Body of pancreas (tissue), 4 donors: ENCODE measurements around the gene TNFRSF9. TPM values are rescaled to one million over a fixed set of nuclear protein-coding genes. Genes with fewer than 3 reads are reported as not detected.

Source experiments
- ATAC-seq: fragments of 150-250 bp; one replicate; pipeline ENCODE4 v1.9.1; 2016
- DNase-seq, 4 donors: peaks; one replicate each; pipeline ENCODE4 v3.0.0-alpha.2; 2019
- H3K27ac ChIP-seq, 4 donors: fragments of 200-600 bp; sonication (generic); 1 replicate in 3 of 4; 2 replicates in 1 of 4; pipeline versions ENCODE4 v1.5.1 to v1.6.1; 2016 to 2019; ENCODE audit warnings: mild to moderate bottlenecking in 1 of 4, mixed read lengths in 1 of 4, moderate library complexity in 1 of 4
- H3K27me3 ChIP-seq, 2 donors: fragments of 200-600 bp; sonication (generic); one replicate each; pipeline ENCODE4 v1.6.0; 2016; ENCODE audit warnings: mild to moderate bottlenecking in 1 of 2
- H3K36me3 ChIP-seq, 2 donors: fragments of 200-600 bp; sonication (generic); replicated peaks in 1 of 2; 2 replicates each; pipeline ENCODE4 v1.5.1; 2016; ENCODE audit warnings: low read depth in 2 of 2; ENCODE audit not compliant: insufficient read depth in 1 of 2
- H3K4me1 ChIP-seq: fragments of 200-600 bp; sonication (generic); one replicate; pipeline ENCODE4 v1.6.0; 2016
- H3K4me3 ChIP-seq, 2 donors: fragments of 200-600 bp; sonication (generic); 1 replicate in 1 of 2; 2 replicates in 1 of 2; pipeline ENCODE4 v1.5.1; 2016 to 2019
- H3K9me3 ChIP-seq, 3 donors: fragments of 200-600 bp; sonication (generic); 1 replicate in 2 of 3; 2 replicates in 1 of 3; pipeline ENCODE4 v1.5.1; 2016
- CTCF ChIP-seq, 7 experiments: fragments of 450-650 bp in 4 of 7; fragments of 200-600 bp in 3 of 7; sonication (generic) in 3 of 7; IDR thresholded peaks; one replicate each; pipeline ENCODE4 v1.5.1; 2016 to 2019; ENCODE audit warnings: antibody characterized with exemption in 7 of 7
- POLR2A ChIP-seq, 3 donors: fragments of 450-650 bp; IDR thresholded peaks; one replicate each; pipeline ENCODE4 v1.6.1; 2016; ENCODE audit warnings: antibody characterized with exemption in 3 of 3, mild to moderate bottlenecking in 2 of 3
- WGBS, 2 donors: methylation state at CpG; one replicate each; pipeline ENCODE4 v1.1.5; 2017; 5-methylcytosine and 5-hydroxymethylcytosine counted together
- intact Hi-C: fragments of 100-400 bp; cut with DNase I; formaldehyde crosslinking; loops from one replicate; pipeline ENCODE4 v1.15.1; 2023
- total RNA-seq, 2 donors: library from RNA; depleted of rRNA; stranded (reverse); fragments of >200 nt; gene quantifications; one replicate each; pipeline ENCODE4 v1.1.0, GENCODE V29; 2016

TNFRSF9 gene
- under 1 TPM in 1 of 2 donors, not detected in 1; under 0.01 TPM for total RNA-seq

- no peak for ATAC-seq
- peak in 2 of 4 donors; percentile 11 to 33 for DNase-seq
- 51% methylated on average over 12 to 14 of the region's 14 CpGs for WGBS, 2 donors
- H3K9me3 ChIP-seq, result no peaks in the 10 kb centered on the region
- intact Hi-C loops, result no loop called here
- TF ChIP-seq CTCF (IDR thresholded peaks at IDR 0.05), result no peak
- TF ChIP-seq POLR2A (IDR thresholded peaks at IDR 0.05), result no peak
- H3K27ac ChIP-seq, result peak within 1 kb of the TSS in 1 of 4 donors; percentile 30
- H3K27me3 ChIP-seq, result peaks cover 0 to 9% of the 10 kb centered on the region in 2 donors
- H3K36me3 ChIP-seq, result no peaks in the 10 kb centered on the region
- H3K4me1 ChIP-seq, result peaks cover 8% of the 10 kb centered on the region
- no peak within 1 kb of the TSS for H3K4me3 ChIP-seq
Measured at GRCh38 chr1:7940745-7941436, at the start of gene TNFRSF9. Gene TNFRSF9 (minus strand): TSS chr1:7940839. CDS start chr1:7939994, 845 bp downstream.

GRCh38 chr1:7989762-7990428 lies 49.3 kb upstream of the TNFRSF9 start:
- Histone ChIP-seq H3K27ac (no peak overlapping the region), H3K9me3 (no peaks in the 10 kb centered on the region), H3K36me3 (peaks cover 0 to 10% of the 10 kb centered on the region in 2 donors), H3K4me3 (no peak overlapping the region), H3K4me1 (no peaks in the 10 kb centered on the region), H3K27me3 (no peaks in the 10 kb centered on the region)
- no peak for TF ChIP-seq CTCF (IDR thresholded peaks at IDR 0.05)
- TF ChIP-seq POLR2A (IDR thresholded peaks at IDR 0.05), result no peak
- no peak for DNase-seq
- WGBS, 2 donors, result 60 to 69% methylated on average over 2 of the region's 2 CpGs
- ATAC-seq, result no peak
- intact Hi-C loops, result no loop called here

DNA sequence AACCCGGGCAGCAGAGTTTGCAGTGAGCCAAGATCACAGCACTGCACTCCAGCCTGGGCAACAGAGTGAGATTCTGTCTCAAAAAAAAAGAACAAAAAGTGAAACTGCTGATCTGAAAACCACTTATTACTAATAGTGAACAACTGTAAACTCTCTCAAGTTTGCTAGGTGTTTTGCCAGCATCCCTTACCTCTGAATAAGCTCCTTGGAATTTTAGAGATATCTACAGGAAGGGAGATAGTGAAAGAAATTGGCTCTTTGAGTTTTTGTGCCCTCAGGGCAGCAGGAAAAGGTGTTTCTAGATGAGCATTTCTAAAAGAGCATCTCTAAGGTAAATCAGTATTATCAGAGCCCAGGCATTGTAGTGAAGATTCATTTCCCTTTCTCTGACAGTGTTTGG lies 47.9 kb upstream of the TNFRSF9 start:
- Histone ChIP-seq H3K27me3 (no peaks in the 10 kb centered on the region), H3K9me3 (no peaks in the 10 kb centered on the region), H3K36me3 (peaks cover 0 to 14% of the 10 kb centered on the region in 2 donors), H3K4me1 (no peaks in the 10 kb centered on the region), H3K4me3 (no peak overlapping the region), H3K27ac (no peak overlapping the region)
- ATAC-seq, result no peak
- intact Hi-C loops, result no loop called here
- WGBS, 2 donors, result 78 to 82% methylated on average over 1 of the region's 1 CpG
- no peak for DNase-seq
- TF ChIP-seq CTCF (IDR thresholded peaks at IDR 0.05) (no peak), POLR2A (IDR thresholded peaks at IDR 0.05) (no peak)

DNA sequence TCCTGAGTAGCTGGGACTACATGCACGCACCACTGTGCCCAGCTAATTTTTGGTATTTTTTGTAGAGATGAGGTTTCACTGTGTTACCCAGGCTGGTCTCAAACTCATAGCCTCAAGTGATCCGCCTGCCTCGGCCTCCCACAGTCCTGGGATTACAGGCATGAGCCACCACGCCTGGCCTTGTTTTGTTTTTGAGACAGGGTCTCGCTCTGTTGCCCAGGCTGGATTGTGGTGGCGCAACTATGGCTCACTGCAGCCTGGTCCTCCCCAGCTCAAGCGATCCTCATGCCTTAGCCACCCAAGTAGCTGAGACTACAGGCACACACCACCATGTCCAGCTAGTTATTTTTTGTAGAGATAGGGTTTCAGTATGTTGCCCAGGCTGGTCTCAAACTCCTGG lies 46.9 kb upstream of the TNFRSF9 start:
- Histone ChIP-seq H3K27me3 (no peaks in the 10 kb centered on the region), H3K4me1 (peaks cover 3% of the 10 kb centered on the region), H3K9me3 (no peaks in the 10 kb centered on the region), H3K36me3 (peaks cover 0 to 18% of the 10 kb centered on the region in 2 donors), H3K27ac (no peak overlapping the region), H3K4me3 (no peak overlapping the region)
- intact Hi-C loops, result no loop called here
- 97 to 99% methylated on average over 7 of the region's 7 CpGs for WGBS, 2 donors
- no peak for ATAC-seq
- TF ChIP-seq POLR2A (IDR thresholded peaks at IDR 0.05), result no peak
- no peak for TF ChIP-seq CTCF (IDR thresholded peaks at IDR 0.05)
- DNase-seq, result no peak
